ENCODE measurements around the gene PTPRR.

- TF ChIP-seq, protein P1, sequence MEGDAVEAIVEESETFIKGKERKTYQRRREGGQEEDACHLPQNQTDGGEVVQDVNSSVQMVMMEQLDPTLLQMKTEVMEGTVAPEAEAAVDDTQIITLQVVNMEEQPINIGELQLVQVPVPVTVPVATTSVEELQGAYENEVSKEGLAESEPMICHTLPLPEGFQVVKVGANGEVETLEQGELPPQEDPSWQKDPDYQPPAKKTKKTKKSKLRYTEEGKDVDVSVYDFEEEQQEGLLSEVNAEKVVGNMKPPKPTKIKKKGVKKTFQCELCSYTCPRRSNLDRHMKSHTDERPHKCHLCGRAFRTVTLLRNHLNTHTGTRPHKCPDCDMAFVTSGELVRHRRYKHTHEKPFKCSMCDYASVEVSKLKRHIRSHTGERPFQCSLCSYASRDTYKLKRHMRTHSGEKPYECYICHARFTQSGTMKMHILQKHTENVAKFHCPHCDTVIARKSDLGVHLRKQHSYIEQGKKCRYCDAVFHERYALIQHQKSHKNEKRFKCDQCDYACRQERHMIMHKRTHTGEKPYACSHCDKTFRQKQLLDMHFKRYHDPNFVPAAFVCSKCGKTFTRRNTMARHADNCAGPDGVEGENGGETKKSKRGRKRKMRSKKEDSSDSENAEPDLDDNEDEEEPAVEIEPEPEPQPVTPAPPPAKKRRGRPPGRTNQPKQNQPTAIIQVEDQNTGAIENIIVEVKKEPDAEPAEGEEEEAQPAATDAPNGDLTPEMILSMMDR (IDR thresholded peaks at IDR 0.05; ENCODE audit: insufficient read depth, low read length, poor library complexity, severe bottlenecking), result no peak
- TF ChIP-seq EZH2phosphoT487 (conservative IDR thresholded peaks at IDR 0.05; ENCODE audit: low read length), result no peak
These were observed 261.4 kb downstream of the PTPRR start for GRCh38 chr12:70659077-70659606.

Measured in SU-DHL-6 (cell line).